ENCODE measurements around the gene FXYD1.

Gene FXYD1

GRCh38 chr19:35107545-35107944 lies 31.1 kb upstream of the FXYD1 start:
- H3K4me1 ChIP-seq (ENCODE audit: insufficient read depth, poor library complexity, severe bottlenecking) = peaks cover 12% of the 10 kb centered on the region
- TF ChIP-seq, protein P1, sequence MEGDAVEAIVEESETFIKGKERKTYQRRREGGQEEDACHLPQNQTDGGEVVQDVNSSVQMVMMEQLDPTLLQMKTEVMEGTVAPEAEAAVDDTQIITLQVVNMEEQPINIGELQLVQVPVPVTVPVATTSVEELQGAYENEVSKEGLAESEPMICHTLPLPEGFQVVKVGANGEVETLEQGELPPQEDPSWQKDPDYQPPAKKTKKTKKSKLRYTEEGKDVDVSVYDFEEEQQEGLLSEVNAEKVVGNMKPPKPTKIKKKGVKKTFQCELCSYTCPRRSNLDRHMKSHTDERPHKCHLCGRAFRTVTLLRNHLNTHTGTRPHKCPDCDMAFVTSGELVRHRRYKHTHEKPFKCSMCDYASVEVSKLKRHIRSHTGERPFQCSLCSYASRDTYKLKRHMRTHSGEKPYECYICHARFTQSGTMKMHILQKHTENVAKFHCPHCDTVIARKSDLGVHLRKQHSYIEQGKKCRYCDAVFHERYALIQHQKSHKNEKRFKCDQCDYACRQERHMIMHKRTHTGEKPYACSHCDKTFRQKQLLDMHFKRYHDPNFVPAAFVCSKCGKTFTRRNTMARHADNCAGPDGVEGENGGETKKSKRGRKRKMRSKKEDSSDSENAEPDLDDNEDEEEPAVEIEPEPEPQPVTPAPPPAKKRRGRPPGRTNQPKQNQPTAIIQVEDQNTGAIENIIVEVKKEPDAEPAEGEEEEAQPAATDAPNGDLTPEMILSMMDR (IDR thresholded peaks at IDR 0.05; ENCODE audit: poor library complexity, severe bottlenecking) = no peak
- no peaks in the 10 kb centered on the region for H3K27me3 ChIP-seq (ENCODE audit: insufficient read depth, poor library complexity, severe bottlenecking)
- no peaks in the 10 kb centered on the region for H3K36me3 ChIP-seq (ENCODE audit: low read depth)
- ATAC-seq (ENCODE audit: low read depth) (peak; percentile 82), DNase-seq (ENCODE audit: low spot score) (no peak)
- H3K9me3 ChIP-seq (ENCODE audit: severe bottlenecking) = no peaks in the 10 kb centered on the region
- H3K27ac ChIP-seq (ENCODE audit: poor library complexity, severe bottlenecking) = peak overlapping the region; percentile 25
- H3K4me3 ChIP-seq (ENCODE audit: severe bottlenecking) = no peak overlapping the region

DNA sequence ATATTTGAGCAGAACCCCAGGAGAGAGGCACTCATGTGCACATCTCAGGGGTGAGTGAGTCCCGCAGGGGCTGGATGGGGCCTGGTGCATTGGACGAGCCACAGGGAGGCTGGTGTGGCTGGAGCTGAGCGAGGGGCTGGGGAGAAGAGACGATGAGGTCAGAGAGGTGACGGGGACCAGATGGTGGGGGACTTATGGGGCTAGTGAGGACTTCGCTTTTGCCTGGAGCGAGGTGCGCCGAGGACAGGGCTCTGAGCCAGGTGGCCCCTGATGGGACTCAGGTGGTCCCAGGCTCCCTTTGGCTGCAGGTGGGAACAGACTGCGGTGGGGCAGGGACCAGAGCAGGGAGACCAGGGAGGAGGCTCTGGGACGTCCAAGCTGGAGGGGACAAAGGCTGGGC lies 29.9 kb upstream of the FXYD1 start:
- DNase-seq (ENCODE audit: low spot score) = no peak
- Histone ChIP-seq H3K4me3 (ENCODE audit: severe bottlenecking) (no peak overlapping the region), H3K9me3 (ENCODE audit: severe bottlenecking) (no peaks in the 10 kb centered on the region), H3K27ac (ENCODE audit: poor library complexity, severe bottlenecking) (no peak overlapping the region), H3K4me1 (ENCODE audit: insufficient read depth, poor library complexity, severe bottlenecking) (peaks cover 12% of the 10 kb centered on the region), H3K36me3 (ENCODE audit: low read depth) (no peaks in the 10 kb centered on the region), H3K27me3 (ENCODE audit: insufficient read depth, poor library complexity, severe bottlenecking) (no peaks in the 10 kb centered on the region)
- TF ChIP-seq, protein P1 (IDR thresholded peaks at IDR 0.05; ENCODE audit: poor library complexity, severe bottlenecking) = no peak
- no peak for ATAC-seq (ENCODE audit: low read depth)

- no peaks in the 10 kb centered on the region for H3K9me3 ChIP-seq (ENCODE audit: severe bottlenecking)
- H3K27me3 ChIP-seq (ENCODE audit: insufficient read depth, poor library complexity, severe bottlenecking) = no peaks in the 10 kb centered on the region
- H3K4me3 ChIP-seq (ENCODE audit: severe bottlenecking) = no peak overlapping the region
- H3K4me1 ChIP-seq (ENCODE audit: insufficient read depth, poor library complexity, severe bottlenecking) = peaks cover 12% of the 10 kb centered on the region
- peak; percentile 68 for ATAC-seq (ENCODE audit: low read depth)
- no peak for DNase-seq (ENCODE audit: low spot score)
- no peaks in the 10 kb centered on the region for H3K36me3 ChIP-seq (ENCODE audit: low read depth)
- H3K27ac ChIP-seq (ENCODE audit: poor library complexity, severe bottlenecking) = no peak overlapping the region
- TF ChIP-seq, protein P1 (IDR thresholded peaks at IDR 0.05; ENCODE audit: poor library complexity, severe bottlenecking) = no peak
These were observed 29.1 kb upstream of the FXYD1 start for GRCh38 chr19:35109395-35110112.

DNA sequence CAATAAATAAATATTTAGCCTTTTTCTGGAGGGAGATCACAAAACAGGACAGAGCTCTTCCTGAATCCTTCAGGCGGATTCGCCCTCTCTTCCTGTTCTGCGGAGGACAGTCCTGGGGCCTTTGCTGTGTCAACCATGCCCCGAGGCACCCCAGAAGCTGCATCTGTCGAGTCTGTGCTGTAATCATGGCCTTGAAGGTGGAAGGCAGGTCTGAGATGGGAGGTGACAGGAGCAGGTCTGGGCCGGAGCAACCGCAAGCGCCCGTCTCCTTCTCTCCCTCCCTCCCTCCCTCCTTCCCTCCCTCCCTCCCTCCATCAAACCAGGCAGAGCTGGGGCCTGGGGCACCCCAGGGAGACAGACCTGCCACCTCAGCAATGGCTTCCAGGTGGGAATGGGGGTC lies 27.6 kb upstream of the FXYD1 start:
- no peak overlapping the region for H3K4me3 ChIP-seq (ENCODE audit: severe bottlenecking)
- no peak overlapping the region for H3K27ac ChIP-seq (ENCODE audit: poor library complexity, severe bottlenecking)
- TF ChIP-seq, protein P1 (IDR thresholded peaks at IDR 0.05; ENCODE audit: poor library complexity, severe bottlenecking) = no peak
- H3K27me3 ChIP-seq (ENCODE audit: insufficient read depth, poor library complexity, severe bottlenecking) = no peaks in the 10 kb centered on the region
- peaks cover 15% of the 10 kb centered on the region for H3K4me1 ChIP-seq (ENCODE audit: insufficient read depth, poor library complexity, severe bottlenecking)
- ATAC-seq (ENCODE audit: low read depth) (no peak), DNase-seq (ENCODE audit: low spot score) (no peak)
- H3K9me3 ChIP-seq (ENCODE audit: severe bottlenecking) = no peaks in the 10 kb centered on the region
- no peaks in the 10 kb centered on the region for H3K36me3 ChIP-seq (ENCODE audit: low read depth)

DNA sequence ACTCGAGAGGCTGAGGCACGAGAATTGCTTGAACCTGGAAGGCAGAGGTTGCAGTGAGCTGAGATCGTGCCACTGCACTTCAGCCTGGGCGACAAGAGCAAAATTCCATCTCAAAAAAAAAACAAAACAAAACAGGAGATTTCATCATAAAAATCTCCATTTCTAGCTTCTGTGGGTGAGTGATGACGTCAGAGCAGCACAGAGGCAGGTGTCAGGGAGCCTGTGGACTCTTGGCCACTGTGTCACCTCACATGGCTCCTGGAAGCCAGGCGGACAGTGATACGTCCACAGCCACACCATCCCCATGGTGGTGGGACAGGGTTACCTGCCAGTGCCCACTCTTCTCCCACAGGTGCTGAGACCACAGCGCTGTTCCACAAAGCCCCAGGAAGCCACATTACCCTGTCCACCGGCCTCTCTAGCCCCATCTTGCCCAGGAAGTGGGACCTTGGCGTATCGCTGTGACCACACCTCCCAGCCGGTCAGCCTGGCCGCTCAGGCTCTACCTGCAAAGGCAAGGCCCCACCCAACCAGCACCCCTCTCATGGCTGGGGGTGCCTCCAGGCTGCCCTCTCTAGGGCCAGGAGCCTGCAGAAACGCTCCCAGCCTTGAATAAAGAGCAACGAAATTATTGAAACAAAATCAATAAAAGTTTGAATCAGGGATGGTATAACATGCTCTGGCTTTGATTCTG lies 25.5 kb upstream of the FXYD1 start:
- Histone ChIP-seq H3K27ac (ENCODE audit: poor library complexity, severe bottlenecking) (no peak overlapping the region), H3K4me1 (ENCODE audit: insufficient read depth, poor library complexity, severe bottlenecking) (peaks cover 8% of the 10 kb centered on the region), H3K27me3 (ENCODE audit: insufficient read depth, poor library complexity, severe bottlenecking) (no peaks in the 10 kb centered on the region), H3K4me3 (ENCODE audit: severe bottlenecking) (no peak overlapping the region), H3K9me3 (ENCODE audit: severe bottlenecking) (no peaks in the 10 kb centered on the region), H3K36me3 (ENCODE audit: low read depth) (no peaks in the 10 kb centered on the region)
- ATAC-seq (ENCODE audit: low read depth) = no peak
- DNase-seq (ENCODE audit: low spot score) = no peak
- TF ChIP-seq, protein P1 (IDR thresholded peaks at IDR 0.05; ENCODE audit: poor library complexity, severe bottlenecking) = no peak
